ENCODE data around the gene ARX.

DNA sequence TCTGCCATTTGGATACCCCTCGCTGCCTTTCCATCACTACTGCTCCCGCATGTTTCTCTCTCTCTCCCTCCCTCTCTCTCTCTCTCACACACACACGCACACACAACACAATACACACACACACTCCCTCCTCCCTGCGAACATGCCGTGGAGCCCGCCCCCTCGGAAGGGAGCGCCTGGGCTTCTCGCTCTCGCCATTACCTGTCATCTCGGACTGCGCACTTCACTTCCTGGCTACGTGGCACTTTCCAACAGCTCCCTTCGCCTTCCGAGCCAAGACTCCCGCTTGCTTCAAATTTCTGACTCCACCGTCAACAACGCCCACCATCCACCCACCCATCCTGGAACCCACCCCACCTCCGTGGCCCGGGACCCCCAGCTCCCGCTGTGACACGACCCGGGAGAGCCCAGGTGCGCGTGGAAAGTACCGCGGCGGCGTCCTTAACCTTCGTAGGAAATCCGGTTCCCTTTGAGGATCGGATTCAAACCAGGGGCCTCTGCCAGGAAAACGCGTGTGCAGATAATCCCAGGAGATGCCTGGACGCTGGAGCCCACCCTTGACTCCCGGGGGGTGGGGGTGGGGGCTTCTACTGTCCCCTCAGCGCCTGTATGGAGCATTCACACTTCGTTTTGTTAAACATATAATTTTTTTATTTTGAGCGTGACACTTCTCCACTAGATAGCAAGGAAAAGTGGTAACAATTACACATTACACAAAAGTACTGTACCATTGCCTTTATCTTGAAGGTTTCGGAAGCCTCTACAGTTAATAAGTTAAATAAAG lies 12.5 kb downstream of the ARX start:
- TF ChIP-seq POLR2A (IDR thresholded peaks at IDR 0.05; ENCODE audit: low read depth, low read length) (no peak), POLR2AphosphoS5 (IDR thresholded peaks at IDR 0.05; ENCODE audit: low read depth, low read length) (no peak)
